AG08396 (cell line): ENCODE results near the gene PPM1E.
"Not testable (repeated sequence)": the region's sequence is repeated elsewhere in the genome, so short reads cannot be mapped to it uniquely, and the experiment has no call there.

ENCODE experiments used
- DNase-seq: peaks from one replicate; pipeline ENCODE4 v3.0.0; 2012; ENCODE audit warnings: low spot score, mixed read lengths

Gene PPM1E

GRCh38 chr17:58779446-58779845 lies 23.8 kb downstream of the PPM1E start:
- no peak for DNase-seq

DNA sequence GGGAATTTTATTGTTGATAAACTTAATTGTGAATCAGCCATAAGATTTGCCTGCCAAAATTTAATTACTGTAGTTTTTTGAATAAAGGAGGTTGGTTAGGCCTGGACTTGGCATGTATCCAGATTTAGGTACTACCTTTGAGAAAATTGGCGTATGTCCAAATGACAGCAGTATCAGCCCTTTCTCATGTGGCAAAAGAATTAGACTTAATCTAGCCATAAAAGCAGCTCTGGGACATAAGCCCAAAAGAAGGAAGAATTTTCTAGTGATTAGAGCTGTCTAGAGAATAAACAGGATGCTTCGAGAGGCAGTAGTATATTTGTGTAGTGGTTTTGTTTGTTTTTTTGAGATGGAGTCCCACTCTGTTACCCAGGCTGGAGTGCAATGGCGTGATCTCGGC lies 27.7 kb downstream of the PPM1E start:
- no peak for DNase-seq

DNA sequence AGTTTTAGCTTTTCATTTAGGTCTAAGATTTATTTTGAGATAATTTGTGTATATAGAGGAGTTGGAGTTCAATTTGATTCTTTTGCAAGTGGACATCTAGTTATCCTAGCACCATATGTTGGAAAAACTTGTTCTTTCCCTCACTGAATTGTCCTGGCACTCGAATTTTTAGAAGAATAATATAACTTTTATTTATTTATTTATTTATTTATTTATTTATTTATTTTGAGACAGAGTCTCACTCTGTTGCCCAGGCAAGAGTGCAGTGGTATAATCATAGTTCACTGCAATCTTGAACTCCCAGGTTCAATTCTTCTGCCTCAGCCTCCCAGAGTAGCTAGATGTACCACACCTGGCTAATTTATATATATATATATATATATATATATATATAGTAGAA lies 29.4 kb downstream of the PPM1E start:
- DNase-seq: no peak

DNA sequence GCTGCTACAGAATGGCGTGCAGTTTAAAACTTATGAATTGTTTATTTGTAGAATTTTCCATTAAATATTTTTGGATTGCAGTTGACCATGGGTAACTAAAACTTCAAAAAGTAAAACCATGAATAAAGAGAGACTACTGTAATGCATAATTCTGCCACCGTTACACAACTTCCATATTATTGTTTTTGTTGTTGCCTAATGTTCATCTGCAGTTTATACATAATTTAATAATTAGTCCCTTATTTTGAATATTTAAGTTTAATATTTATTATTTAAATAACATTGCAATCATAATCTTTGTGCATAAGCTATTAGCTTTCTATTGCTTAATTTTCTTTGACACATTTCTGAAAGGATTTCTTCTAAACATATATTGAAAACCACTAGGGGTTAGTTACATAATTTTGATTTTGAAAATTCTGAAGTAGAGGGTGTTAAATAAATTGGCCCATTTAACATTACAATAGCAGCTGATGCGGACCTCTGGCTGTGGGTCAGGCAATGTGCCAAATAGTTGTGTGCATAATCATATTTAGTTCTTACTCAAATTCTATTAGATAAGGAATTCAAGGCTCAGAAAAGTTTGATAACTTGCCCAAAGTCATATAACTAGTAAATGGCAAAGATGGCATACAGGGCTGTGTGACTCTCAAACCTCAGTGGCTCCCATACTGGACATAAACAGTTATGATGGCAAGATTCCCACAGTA lies 31.1 kb downstream of the PPM1E start:
- DNase-seq: peak; percentile 13

GRCh38 chr17:58788199-58788598 lies 32.5 kb downstream of the PPM1E start:
- DNase-seq: no peak

DNA sequence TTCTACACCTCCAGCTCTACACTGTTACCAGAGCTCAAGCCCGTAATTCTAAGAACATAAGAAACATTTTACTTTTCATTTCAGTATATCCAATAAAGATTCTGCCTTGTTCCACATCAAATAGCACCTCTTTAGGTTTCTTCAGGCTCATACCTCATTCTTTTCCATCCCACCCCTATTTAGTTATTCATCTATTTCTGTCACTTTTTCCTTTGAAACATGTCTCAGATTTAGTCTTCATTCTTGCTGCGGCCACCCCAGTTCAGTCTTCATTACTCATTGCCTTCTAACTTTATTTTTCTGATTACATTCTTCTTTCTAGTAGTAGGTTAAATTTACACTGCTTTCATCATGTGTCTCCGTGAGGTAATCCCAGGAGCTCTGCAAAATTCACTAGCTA lies 33.5 kb downstream of the PPM1E start:
- DNase-seq: no peak

DNA sequence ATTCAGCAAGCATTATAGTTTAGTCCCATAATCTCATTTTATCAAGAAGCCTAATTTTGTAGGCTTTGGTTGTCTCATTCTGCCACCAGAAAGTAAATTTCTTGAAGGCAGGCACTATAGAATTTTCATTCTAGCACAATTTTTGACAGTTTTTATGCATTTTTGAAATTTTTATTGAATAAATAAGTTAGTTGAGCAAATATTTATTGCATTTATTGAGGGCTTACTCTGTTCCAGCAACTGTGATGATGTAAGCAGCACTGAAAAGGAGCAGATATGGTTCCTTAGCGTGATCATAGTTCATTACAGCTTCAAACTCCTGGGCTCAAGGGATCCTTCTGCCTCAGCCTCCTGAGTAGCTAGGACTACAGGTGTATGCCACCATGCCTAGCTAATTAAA lies 34.2 kb downstream of the PPM1E start:
- no peak for DNase-seq

- not testable (repeated sequence) for DNase-seq
Measured at GRCh38 chr17:58794508-58794907, 38.9 kb downstream of the PPM1E start.

GRCh38 chr17:58802188-58802587 lies 46.5 kb downstream of the PPM1E start:
- DNase-seq: no peak

- no peak for DNase-seq
Measured at GRCh38 chr17:58806046-58806445, 50.4 kb downstream of the PPM1E start.

DNA sequence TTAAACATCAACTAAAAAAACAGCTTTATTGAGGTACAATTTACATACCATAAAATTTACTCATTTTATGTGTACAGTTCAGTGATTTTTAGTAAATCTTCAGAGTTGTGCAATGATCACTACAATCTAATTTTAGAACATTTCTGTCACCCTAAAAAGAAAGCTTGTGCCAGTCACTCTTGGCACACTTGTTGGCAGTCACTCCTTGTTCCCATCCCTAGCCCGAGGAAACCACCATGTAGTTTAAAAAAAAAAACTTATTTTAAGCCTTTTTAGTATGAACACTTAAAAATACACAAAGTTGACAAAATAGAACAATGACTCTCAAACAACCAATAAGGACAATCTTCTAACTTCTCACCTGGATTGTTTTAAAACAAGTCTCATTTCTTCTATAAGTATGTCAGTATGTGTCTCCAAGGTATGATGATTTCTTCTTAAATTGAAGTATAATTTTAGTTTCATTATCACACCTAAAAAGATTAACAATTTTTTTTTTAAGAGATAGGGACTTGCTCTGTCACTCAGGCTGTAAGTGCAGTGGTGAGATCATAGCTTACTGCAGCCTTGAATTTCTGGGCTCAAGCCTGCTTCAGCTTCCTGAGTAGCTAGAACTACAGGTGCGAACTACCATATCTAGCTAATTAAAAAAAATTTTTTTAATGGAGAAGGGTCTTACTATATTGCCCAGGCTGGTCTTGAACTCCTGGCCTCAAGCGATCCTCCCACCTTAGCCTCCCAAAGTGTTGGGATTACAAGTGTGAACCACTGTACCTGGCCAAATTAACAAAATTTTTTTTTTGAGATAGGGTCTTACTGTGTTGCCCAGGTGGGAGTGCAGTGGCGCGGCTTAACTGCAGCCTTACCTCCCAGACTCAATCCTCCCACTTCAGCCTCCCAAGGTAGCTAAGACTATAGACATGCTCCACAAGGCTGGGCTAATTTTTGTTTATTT lies 53.2 kb downstream of the PPM1E start:
- DNase-seq: no peak

DNA sequence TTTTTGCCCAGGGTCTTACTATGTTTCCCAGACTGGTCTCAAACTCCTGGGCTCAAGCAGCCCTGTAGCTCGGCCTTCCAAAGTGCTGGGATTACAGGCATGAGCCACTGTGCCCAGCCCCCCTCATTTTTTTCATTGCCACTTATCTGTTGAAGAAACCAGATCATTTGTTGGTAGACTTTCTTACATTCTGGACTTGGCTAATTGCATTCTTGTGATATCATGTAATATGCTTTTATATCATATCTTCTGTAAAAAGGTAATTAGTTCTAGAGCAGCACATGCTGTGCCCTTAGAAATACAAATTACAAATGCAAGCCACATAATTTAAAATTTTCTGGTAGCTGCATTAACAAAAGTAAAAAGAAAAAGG lies 53.9 kb downstream of the PPM1E start:
- no peak for DNase-seq

DNA sequence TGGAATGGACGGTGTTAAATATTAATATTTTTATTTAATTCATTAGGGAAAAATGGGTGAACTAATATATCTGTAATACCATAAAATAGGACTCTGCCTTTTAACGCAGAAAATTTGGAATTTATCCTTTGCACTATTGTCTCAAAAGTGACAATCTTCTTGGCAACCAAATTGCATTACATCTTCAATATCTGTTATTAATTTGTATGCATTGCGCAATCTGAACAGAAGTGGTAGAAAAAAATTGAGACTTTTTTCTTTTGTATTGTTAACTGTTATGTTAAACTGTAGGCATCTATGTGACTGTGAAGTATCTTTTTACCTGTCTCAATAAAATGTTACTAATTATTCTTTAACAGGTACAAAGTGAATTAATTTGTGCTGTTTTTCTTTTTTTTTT lies 55.6 kb downstream of the PPM1E start:
- no peak for DNase-seq

GRCh38 chr17:58813712-58814111 lies 58.1 kb downstream of the PPM1E start:
- DNase-seq: no peak

DNA sequence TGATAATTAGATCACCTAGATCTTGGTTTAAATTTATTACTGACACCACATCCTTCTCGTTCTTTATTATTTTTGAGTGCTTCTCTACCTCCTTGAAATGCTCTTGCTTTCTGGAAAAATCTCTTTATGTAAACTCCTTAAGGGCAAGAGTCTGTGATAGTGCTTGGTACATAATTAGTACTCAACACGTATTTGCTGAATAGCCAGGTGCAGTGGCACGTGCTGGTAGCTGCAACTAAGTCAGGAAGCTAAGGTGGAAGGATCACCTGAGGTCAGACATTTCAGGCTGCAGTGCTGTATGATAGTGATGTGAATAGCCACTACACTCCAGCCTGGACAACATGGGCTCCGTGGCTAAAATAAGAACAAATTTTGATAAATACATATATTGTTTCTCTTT lies 63.0 kb downstream of the PPM1E start:
- no peak for DNase-seq

DNA sequence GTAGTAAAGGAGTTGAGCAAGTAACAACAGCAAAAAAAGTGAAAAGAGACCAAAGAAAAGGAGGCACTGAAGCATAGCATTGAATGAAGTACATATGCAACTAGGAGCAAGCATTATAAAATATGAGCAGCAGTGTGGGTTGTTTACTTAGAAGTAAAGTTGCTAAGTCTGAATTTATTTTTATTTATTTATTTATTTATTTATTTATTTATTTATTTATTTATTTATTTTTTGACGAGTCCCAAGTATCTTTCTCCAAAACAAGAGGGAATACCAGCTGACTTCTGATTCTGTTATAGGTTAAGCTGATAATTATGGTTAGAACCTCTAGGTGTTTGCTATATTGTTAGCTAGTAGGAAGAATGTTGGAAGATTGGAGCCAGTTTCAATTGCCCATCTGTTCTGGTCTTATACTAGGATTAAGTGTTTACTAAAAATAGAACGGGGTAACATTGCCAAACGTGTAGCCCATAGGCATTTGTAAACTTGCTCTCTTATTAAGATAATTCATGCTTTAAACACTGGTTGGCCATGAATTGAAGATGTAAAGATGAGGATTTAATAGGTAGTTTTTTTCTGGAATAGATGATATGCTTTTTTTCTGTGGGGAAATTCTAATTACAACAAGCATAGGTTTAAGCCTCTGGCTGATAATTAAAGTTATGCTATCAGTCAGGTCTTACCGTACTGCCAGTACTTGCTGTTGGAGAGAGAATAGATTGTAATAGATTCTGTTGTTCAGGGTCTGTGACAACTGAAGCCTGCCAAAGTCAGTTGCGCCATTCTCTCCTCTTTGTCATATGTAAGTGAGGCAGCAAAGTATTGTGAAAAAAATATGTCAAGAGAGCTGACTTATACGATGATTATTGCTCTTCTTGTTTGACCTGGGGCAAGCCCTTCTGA lies 66.7 kb downstream of the PPM1E start:
- no peak for DNase-seq

- no peak for DNase-seq
Measured at GRCh38 chr17:58823051-58823525, 67.4 kb downstream of the PPM1E start.

DNA sequence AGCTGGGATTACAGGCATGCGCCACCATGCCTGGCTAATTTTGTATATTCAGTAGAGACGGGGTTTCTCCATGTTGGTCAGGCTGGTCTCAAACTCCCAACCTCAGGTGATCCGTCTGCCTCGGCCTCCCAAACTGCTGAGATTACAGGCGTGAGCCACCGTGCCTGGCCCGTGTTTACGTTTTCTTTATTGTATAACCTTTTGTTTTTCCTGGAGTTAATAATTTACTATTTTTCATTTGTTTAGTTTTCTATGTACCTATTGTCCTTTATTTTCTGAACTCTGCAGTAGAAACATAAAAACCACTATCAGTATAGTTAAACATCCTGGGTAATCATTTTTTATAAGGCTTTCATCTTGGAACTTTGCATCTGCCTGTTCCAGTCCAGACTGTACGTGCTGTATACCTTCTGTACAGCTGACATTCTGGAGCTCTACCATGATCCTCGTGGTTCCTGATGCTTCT lies 73.6 kb downstream of the PPM1E start:
- no peak for DNase-seq

DNA sequence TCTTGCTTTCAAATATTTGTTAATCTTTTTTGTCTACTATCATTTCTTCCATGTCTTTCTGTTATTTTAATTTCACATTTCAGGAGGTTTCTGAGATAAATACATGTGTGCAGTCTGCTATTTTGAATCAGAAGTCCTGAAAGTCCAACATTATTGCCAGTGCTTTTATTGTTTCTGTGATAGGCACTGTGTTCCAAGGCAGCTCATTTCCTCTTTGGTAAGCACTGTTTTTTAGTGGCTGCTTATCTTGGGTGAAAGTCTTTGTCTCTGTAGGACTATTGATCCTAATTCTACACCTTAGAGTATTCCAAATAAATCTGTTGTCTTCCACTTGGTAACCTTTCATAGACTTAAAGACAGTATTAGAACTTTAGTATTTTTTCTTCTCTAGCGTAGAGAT lies 76.1 kb downstream of the PPM1E start:
- no peak for DNase-seq

GRCh38 chr17:58832514-58832913 lies 76.9 kb downstream of the PPM1E start:
- DNase-seq: no peak

GRCh38 chr17:58837699-58838098 lies 82.0 kb downstream of the PPM1E start:
- DNase-seq: no peak
